HFF-Myc (cell line): Measurements from ENCODE around the gene HSPD1.
A peak's percentile ranks its signal among the peaks of the same experiment; 100 is the strongest.

Source experiments
- DNase-seq: peaks from one replicate; pipeline ENCODE4 v3.0.0-alpha.2; 2011; ENCODE audit warnings: low read depth; ENCODE audit errors: extremely low read depth
- H3K4me3 ChIP-seq: replicated peaks from 2 replicates; pipeline ENCODE4 v1.5.1; 2011; ENCODE audit warnings: low read depth, mild to moderate bottlenecking, control low read depth, low read length
- TF ChIP-seq, protein P1 (sequence below): IDR thresholded peaks from 2 replicates; pipeline ENCODE4 v1.5.1; 2012; ENCODE audit warnings: mild to moderate bottlenecking, low read depth, low read length, control low read depth; ENCODE audit errors: missing control alignments

Gene HSPD1

GRCh38 chr2:197480165-197481036 lies 19.2 kb downstream of the HSPD1 start:
- TF ChIP-seq, protein P1, sequence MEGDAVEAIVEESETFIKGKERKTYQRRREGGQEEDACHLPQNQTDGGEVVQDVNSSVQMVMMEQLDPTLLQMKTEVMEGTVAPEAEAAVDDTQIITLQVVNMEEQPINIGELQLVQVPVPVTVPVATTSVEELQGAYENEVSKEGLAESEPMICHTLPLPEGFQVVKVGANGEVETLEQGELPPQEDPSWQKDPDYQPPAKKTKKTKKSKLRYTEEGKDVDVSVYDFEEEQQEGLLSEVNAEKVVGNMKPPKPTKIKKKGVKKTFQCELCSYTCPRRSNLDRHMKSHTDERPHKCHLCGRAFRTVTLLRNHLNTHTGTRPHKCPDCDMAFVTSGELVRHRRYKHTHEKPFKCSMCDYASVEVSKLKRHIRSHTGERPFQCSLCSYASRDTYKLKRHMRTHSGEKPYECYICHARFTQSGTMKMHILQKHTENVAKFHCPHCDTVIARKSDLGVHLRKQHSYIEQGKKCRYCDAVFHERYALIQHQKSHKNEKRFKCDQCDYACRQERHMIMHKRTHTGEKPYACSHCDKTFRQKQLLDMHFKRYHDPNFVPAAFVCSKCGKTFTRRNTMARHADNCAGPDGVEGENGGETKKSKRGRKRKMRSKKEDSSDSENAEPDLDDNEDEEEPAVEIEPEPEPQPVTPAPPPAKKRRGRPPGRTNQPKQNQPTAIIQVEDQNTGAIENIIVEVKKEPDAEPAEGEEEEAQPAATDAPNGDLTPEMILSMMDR = no peak
- DNase-seq = no peak
- no peak overlapping the region for H3K4me3 ChIP-seq

DNA sequence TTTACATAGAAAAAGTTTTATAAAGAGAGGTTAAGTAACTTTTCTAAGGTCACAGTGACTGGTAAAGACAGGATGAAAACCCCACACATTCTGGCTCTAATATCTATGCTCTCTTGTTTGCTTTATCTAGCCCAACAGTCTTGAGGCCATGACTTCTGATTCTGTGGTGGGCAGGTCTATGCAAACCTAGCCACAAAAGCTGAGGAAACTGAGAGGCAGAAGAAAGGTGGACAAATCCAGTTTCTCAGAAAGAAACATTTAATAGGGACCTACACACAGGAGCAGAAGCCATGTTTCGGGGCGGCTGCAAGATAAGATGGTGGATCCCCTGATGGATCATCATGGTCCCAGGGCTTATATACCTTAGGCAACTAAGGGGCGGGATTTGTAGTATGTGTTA lies 21.8 kb downstream of the HSPD1 start:
- DNase-seq = no peak
- TF ChIP-seq, protein P1 = no peak
- H3K4me3 ChIP-seq = no peak overlapping the region

GRCh38 chr2:197472166-197472565 lies 27.5 kb downstream of the HSPD1 start:
- DNase-seq = no peak
- TF ChIP-seq, protein P1 = no peak
- H3K4me3 ChIP-seq = no peak overlapping the region

DNA sequence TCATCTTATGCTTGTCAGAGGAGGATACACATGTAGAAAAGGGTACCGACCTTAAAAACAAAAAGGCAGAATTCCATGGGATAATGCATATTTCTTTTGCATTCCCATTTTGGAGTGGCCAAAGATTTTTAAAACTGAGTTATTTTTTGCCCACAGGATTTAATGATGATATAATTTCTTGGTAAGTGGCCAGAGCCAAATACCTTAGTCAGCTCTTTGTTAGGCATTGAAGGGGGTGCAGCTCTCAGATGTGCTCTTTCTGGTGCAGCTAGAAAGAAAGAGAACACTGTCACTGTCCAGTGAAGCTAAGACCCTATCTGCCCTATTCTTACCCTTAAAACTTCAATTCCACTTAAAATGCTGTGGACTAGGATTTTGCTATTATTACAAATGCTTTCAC lies 35.5 kb downstream of the HSPD1 start:
- no peak overlapping the region for H3K4me3 ChIP-seq
- DNase-seq = no peak
- TF ChIP-seq, protein P1 = no peak

- TF ChIP-seq, protein P1 = no peak
- DNase-seq = no peak
- no peak overlapping the region for H3K4me3 ChIP-seq
Measured at GRCh38 chr2:197461057-197461456, 38.6 kb downstream of the HSPD1 start.

DNA sequence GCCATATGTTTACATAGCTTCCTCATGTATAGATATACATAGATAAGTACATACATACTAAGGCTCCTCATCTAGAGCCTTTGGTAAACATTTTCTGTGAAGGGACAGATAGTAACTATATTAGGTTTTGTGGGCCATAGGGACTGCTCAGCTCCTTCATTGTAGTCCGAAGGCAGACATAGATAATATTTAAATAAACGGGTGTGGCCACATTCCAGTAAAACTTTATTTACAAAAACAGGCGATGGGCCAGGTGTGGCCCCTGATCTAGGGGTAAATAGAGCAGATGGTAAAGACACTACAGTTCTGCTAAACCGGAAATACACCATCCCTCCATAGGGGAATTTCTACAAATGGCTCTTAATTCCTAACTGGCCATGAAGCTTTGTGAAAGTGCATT lies 39.0 kb downstream of the HSPD1 start:
- no peak overlapping the region for H3K4me3 ChIP-seq
- TF ChIP-seq, protein P1 = no peak
- DNase-seq = no peak

GRCh38 chr2:197455428-197455827 lies 44.2 kb downstream of the HSPD1 start:
- peak overlapping the region; percentile 80; the same call in 1 of the 2 replicates for H3K4me3 ChIP-seq

More at GRCh38 chr2:197455428-197455827, 44.2 kb downstream of the HSPD1 start:
- DNase-seq = no peak
- TF ChIP-seq, protein P1 = no peak
